NOMO-1 (cell line): Measurements from ENCODE around the gene SYCP3.
A peak's percentile ranks its signal among the peaks of the same experiment; 100 is the strongest.
"Not testable (repeated sequence)": the region's sequence is repeated elsewhere in the genome, so short reads cannot be mapped to it uniquely, and the experiment has no call there.

Experiments
- DNase-seq, 2 experiments: peaks; one replicate each; lab custom pipeline; 2025; ENCODE audit not compliant: unreplicated experiment in 2 of 2; lab: John Stamatoyannopoulos, UW

The SYCP3 gene

GRCh38 chr12:101761350-101761749 is 22.1 kb upstream of the SYCP3 start:
- no peak for DNase-seq

GRCh38 chr12:101759396-101760047 is 20.3 kb upstream of the SYCP3 start:
- peak in 1 of 2 experiments; percentile 10 for DNase-seq

GRCh38 chr12:101750152-101750551 is 10.9 kb upstream of the SYCP3 start:
- no peak for DNase-seq

- no peak for DNase-seq
Observed at GRCh38 chr12:101749657-101750056, 10.4 kb upstream of the SYCP3 start.

GRCh38 chr12:101748907-101749306 is 9.6 kb upstream of the SYCP3 start:
- no peak for DNase-seq

- DNase-seq: no peak
Observed at GRCh38 chr12:101747697-101748096, 8.4 kb upstream of the SYCP3 start.

- no peak for DNase-seq
Observed at GRCh38 chr12:101746661-101747060, 7.4 kb upstream of the SYCP3 start.

GRCh38 chr12:101746196-101746595 is 6.9 kb upstream of the SYCP3 start:
- DNase-seq: no peak

- DNase-seq: no peak
Observed at GRCh38 chr12:101745481-101745880, 6.2 kb upstream of the SYCP3 start.

- no peak for DNase-seq
Observed at GRCh38 chr12:101743724-101744472, 4.6 kb upstream of the SYCP3 start.

- no peak for DNase-seq
Observed at GRCh38 chr12:101743242-101743641, 4.0 kb upstream of the SYCP3 start.

- no peak for DNase-seq
Observed at GRCh38 chr12:101740980-101741379, 1.7 kb upstream of the SYCP3 start.

- no peak for DNase-seq
Observed at GRCh38 chr12:101740566-101740965, 1.3 kb upstream of the SYCP3 start.

- DNase-seq: no peak
Observed at GRCh38 chr12:101737476-101737875, 1.8 kb downstream of the SYCP3 start.

- DNase-seq: not testable (repeated sequence)
Observed at GRCh38 chr12:101734482-101734881, 4.8 kb downstream of the SYCP3 start.

- DNase-seq: no peak
Observed at GRCh38 chr12:101733166-101733565, 6.1 kb downstream of the SYCP3 start.

GRCh38 chr12:101732318-101732717 is 6.9 kb downstream of the SYCP3 start:
- DNase-seq: no peak

GRCh38 chr12:101729842-101730241 is 9.4 kb downstream of the SYCP3 start:
- DNase-seq: no peak

- no peak for DNase-seq
Observed at GRCh38 chr12:101727098-101727497, 12.2 kb downstream of the SYCP3 start.

GRCh38 chr12:101722392-101722791 is 16.9 kb downstream of the SYCP3 start:
- no peak for DNase-seq

- DNase-seq: no peak
Observed at GRCh38 chr12:101720118-101720517, 19.1 kb downstream of the SYCP3 start.

- DNase-seq: no peak
Observed at GRCh38 chr12:101719566-101719965, 19.7 kb downstream of the SYCP3 start.
